ENCODE results near the gene DUSP7.

The DUSP7 gene, protein sequence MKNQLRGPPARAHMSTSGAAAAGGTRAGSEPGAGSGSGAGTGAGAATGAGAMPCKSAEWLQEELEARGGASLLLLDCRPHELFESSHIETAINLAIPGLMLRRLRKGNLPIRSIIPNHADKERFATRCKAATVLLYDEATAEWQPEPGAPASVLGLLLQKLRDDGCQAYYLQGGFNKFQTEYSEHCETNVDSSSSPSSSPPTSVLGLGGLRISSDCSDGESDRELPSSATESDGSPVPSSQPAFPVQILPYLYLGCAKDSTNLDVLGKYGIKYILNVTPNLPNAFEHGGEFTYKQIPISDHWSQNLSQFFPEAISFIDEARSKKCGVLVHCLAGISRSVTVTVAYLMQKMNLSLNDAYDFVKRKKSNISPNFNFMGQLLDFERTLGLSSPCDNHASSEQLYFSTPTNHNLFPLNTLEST

DNA sequence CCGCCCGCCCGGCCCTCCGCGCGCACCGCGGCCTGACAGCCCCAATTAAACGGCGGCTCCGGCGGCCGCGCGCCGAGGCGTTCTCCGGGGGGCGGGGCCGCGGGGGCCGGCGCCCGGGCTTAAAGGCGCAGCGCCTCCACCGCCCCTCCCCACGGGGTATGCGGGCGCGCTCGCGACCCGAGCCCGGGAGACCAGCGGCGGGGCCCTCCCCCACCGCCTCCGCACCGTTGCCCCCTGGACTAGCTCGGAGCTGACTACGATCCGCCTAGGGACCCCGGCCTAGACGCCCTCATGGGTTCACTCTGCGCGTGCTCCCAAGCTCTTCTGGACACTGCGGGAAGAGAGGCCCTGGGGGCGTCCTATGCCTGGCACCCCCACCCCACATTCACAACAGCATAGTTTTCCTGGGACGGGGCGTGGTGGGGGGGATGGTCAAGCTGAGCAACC lies at the start of gene DUSP7:
DUSP7 (minus strand) TSS at position 51 of the 447 bp plus-strand sequence. CDS start 205 bp downstream, outside the sequence.
- in situ Hi-C loops (cut with HindIII; ENCODE audit: low pct_ligation_motif_present, low pct_unique_long_range_greater_than_20kb, low sequenced_read_pairs): no loop called here

DNA sequence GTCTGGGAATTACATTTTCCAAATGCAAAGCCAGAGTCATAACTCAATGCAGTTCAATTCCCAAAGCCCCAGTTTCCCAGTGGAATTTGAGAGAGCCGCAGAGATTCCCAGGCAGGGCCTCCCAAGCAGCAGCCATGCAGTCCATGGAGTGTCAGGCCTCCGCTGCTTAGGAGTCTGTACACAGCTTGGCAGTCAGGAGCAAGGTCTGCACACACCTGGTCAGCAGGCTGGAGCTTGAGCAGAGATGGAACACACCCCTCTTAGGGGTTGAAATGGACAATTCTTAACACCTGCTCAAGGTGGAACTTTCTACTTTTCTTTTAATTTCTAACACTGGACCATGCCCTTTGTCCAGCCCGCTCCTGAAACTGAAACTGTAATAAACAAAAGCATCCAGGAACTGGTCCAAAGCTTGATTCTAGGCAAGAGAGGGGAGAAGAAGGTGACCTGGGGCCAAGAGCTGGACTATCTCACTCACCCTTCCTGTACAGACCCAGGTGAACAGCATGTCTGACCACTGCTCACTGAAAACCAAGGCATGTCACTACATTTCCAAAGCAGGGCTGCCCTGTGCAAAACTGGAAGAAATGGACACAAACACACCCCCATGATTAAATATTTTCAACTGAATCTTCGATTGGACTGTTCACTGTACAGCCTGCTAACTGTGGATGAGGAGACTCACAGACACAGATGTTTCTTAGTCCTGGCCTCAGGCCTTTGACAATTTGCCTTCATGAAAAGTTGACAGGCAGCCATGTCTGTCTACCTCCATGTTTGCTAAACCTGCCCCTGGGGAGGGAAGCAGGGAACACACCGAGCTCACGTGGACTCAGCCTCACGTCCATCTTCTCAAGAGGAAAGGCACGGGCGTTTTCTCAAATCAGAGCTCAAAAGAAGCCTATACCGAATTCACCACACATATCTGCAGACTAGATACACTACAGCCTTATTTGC lies 48.6 kb upstream of the DUSP7 start:
- DNase-seq: no peak
- in situ Hi-C loops (cut with HindIII; ENCODE audit: low pct_ligation_motif_present, low pct_unique_long_range_greater_than_20kb, low sequenced_read_pairs): no loop called here

More for the DNA sequence above, at the start of gene DUSP7:
- peak; percentile 67 for DNase-seq

- no peak for DNase-seq
- in situ Hi-C loops (cut with HindIII; ENCODE audit: low pct_ligation_motif_present, low pct_unique_long_range_greater_than_20kb, low sequenced_read_pairs): no loop called here
Observed at GRCh38 chr3:52102934-52103333, 46.6 kb upstream of the DUSP7 start.

DNA sequence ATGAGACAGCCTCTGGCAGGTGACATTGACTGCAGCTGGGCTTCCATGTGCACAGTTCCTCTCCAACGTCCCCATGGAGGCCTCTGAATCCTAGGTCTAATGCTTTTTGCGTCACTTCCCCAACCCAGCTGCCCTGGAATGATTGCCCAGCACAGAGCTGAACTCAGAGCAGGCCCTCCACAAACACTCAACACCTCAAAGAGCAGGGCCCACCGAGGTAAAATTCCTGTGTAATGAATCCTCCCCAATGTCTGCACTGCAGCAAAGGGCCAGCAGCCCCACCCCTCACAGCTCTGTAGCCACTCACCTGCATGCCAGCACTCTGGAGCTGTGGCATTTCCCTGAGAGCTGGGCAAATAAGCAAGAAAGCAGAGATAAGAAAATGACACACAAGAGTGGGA lies 42.6 kb upstream of the DUSP7 start:
- DNase-seq: no peak
- in situ Hi-C loops (cut with HindIII; ENCODE audit: low pct_ligation_motif_present, low pct_unique_long_range_greater_than_20kb, low sequenced_read_pairs): no loop called here

DNA sequence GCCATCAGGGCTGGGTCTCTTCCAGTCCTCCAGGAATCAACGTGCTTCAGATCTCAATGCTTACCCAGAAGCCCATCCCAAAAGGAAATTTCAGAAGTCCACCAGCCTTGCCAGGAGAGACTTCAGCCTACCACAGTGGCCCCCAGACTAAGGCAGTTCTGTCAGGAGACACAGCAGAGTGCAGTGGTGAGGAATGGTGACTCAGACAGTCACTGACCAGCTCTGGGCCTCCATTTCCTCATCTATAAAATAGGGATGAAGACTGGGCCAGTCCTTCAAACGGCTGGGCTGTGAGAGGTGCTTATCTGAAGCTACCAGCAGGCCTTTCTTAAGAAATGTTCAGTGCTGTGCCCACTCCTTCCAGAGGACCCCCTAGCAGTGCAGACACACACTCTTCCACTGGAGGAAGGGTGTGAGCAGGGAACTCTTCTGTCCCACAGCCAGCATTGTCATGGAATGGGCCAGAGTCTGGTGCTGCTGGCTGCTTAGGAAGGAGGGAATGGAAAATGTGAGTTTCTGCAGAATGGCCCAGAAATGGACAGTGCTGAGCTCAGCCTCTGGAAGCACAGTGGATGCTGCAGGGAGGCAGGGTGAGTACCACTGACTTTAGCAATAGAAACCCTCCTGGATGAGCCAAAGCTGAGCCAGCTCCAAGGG lies 41.6 kb upstream of the DUSP7 start:
- no peak for DNase-seq
- in situ Hi-C loops (cut with HindIII; ENCODE audit: low pct_ligation_motif_present, low pct_unique_long_range_greater_than_20kb, low sequenced_read_pairs): no loop called here

- DNase-seq: no peak
- in situ Hi-C loops (cut with HindIII; ENCODE audit: low pct_ligation_motif_present, low pct_unique_long_range_greater_than_20kb, low sequenced_read_pairs): no loop called here
Observed at GRCh38 chr3:52095990-52096775, 39.8 kb upstream of the DUSP7 start.

- DNase-seq: no peak
- in situ Hi-C loops (cut with HindIII; ENCODE audit: low pct_ligation_motif_present, low pct_unique_long_range_greater_than_20kb, low sequenced_read_pairs): no loop called here
Observed at GRCh38 chr3:52094571-52095485, 38.5 kb upstream of the DUSP7 start.

GRCh38 chr3:52093756-52094545 lies 37.6 kb upstream of the DUSP7 start:
- in situ Hi-C loops (cut with HindIII; ENCODE audit: low pct_ligation_motif_present, low pct_unique_long_range_greater_than_20kb, low sequenced_read_pairs): no loop called here
- DNase-seq: peak; percentile 92

- DNase-seq: no peak
- in situ Hi-C loops (cut with HindIII; ENCODE audit: low pct_ligation_motif_present, low pct_unique_long_range_greater_than_20kb, low sequenced_read_pairs): no loop called here
Observed at GRCh38 chr3:52092891-52093290, 36.5 kb upstream of the DUSP7 start.

DNA sequence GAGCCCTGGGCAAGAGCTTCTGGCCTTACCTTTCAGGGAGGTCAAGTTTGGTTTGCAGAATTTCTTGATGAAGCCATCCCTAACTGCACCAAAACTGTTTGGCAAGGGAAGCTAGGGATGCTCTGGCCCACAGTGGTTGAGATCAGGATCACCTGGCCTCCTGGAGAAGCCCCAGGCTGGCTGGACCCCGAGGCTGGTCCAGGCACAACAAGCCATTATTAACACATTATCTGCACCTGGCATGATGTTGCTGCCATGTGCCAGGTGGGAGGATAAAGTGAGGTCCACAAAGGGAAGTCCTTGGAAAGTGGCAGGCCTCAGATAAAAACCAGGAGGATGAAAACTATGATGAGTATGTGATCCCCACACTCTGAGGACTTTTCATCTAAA lies 35.9 kb upstream of the DUSP7 start:
- in situ Hi-C loops (cut with HindIII; ENCODE audit: low pct_ligation_motif_present, low pct_unique_long_range_greater_than_20kb, low sequenced_read_pairs): no loop called here
- no peak for DNase-seq

DNA sequence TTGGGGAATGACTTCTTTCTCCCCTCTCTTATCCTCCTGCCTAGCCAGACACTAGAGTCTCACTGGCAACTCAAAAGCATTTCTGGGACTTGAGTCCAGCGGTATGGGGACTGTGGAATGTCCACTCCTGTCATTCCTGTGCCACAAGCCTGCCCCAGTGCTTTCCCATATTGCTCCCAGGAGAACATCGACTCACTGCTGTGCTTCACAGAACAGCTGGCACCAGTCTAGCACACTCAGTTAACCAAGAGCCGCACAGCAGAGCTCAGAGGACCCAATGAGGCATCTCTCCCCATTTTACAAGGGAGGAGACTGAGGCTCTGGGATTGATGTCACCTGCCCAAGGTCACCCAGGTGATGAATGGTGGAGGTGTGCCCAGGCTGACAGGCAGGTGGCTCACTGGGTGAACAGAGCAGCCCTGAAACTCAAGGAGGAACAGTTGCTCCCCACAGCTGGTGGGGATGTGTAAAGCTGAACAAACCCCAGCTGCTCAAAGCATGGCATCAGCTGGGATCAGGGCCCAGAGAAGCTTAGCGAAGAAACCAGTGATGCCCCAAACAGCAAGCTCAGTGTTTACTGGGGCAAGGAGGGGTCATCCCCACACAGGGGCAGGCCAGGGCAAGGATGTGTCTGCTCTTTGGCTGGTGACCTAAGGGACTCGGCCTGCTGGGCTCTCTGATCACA lies 35.4 kb upstream of the DUSP7 start:
- in situ Hi-C loops (cut with HindIII; ENCODE audit: low pct_ligation_motif_present, low pct_unique_long_range_greater_than_20kb, low sequenced_read_pairs): no loop called here
- DNase-seq: peak; percentile 53

- in situ Hi-C loops (cut with HindIII; ENCODE audit: low pct_ligation_motif_present, low pct_unique_long_range_greater_than_20kb, low sequenced_read_pairs): no loop called here
- no peak for DNase-seq
Observed at GRCh38 chr3:52090933-52091468, 34.6 kb upstream of the DUSP7 start.

DNA sequence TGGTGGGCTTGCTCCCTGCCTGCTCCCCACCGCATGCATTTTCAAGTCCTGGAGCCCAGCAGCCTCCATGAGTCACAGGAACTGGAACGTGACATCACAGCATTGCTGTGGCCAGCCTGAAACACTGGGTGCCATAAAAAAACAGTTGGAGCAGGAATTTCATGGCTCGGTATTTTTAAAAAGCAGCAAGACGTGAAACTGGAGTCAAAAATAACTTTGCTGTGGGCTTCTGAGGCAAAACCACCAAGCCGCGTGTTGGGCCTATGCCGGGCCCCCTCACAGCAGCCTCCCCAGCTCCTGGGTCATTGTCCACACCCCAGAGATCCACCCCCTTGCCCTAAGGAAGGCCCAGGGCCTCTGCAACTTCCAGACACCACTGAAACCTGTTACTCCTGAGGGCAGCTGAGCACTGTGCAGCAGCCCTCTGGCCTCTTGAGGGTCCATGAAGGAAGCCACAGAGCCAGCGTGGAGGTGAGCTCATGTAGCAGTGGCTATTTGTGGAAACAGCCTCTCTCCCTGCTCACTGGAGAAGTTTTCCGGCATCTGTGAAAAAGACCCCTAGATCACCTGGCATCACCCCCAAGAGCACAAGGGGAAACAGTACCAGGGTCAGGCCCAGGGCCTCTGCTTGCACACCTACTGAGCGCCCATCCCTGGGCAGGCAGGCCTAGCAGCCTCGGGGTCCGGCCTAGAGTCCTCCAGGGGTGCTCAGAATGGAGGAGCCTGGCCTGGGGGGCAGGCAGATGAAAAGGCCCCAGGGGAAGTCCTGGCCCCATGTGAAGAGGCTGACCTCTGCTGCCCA lies 34.0 kb upstream of the DUSP7 start:
- in situ Hi-C loops (cut with HindIII; ENCODE audit: low pct_ligation_motif_present, low pct_unique_long_range_greater_than_20kb, low sequenced_read_pairs): no loop called here
- DNase-seq: peak; percentile 83

DNA sequence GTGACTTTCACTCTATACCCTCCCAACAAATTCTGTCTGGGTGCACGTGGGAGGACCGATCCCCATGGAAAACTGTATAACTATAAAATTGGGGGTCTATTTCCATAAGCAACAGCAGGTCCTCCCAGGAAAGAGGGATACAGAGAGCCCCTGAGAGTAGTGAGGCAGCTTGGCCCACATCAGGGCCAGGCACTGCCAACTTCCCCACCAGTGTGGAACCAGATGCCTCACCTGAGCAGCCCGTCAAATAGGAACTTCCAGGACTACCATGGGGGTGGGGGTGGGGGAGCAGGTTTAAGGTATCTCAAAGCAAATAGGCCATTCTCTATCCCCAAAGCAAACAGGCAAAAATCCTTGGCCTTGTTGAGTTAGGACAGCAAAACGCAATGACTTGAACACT lies 33.3 kb upstream of the DUSP7 start:
- no peak for DNase-seq
- in situ Hi-C loops (cut with HindIII; ENCODE audit: low pct_ligation_motif_present, low pct_unique_long_range_greater_than_20kb, low sequenced_read_pairs): no loop called here

All from ACHN (cell line).